Neural progenitor cell (in vitro differentiated cells): ENCODE results near the gene ZNF654. TPM values are rescaled to one million over a fixed set of nuclear protein-coding genes. Genes with fewer than 3 reads are reported as not detected.

Source experiments
- DNase-seq: peaks from one replicate; pipeline ENCODE4 v3.0.0-alpha.2; 2016; ENCODE audit warnings: low spot score
- H2AFZ ChIP-seq: fragments of 200-600 bp; sonication (generic); replicated peaks from 2 replicates; pipeline ENCODE4 v1.6.1; 2016; ENCODE audit warnings: antibody characterized with exemption
- H3F3A ChIP-seq: fragments of 200-600 bp; sonication (generic); 2 replicates; pipeline ENCODE4 v1.6.1; 2016; ENCODE audit warnings: antibody characterized with exemption, low read depth
- H3K27ac ChIP-seq: fragments of 200-600 bp; sonication (generic); 2 replicates; pipeline ENCODE4 v1.5.1; 2016; ENCODE audit warnings: mild to moderate bottlenecking
- H3K27me3 ChIP-seq: fragments of 200-600 bp; sonication (generic); 2 replicates; pipeline ENCODE4 v1.6.1; 2016; ENCODE audit warnings: mild to moderate bottlenecking, moderate library complexity
- H3K36me3 ChIP-seq: fragments of 200-600 bp; sonication (generic); 2 replicates; pipeline ENCODE4 v1.5.1; 2016
- H3K4me1 ChIP-seq: fragments of 200-600 bp; sonication (generic); 2 replicates; pipeline ENCODE4 v1.6.1; 2016; ENCODE audit warnings: mixed run types
- H3K4me2 ChIP-seq: fragments of 200-600 bp; sonication (generic); 2 replicates; pipeline ENCODE4 v1.6.1; 2016
- H3K4me3 ChIP-seq: fragments of 200-600 bp; sonication (generic); 2 replicates; pipeline ENCODE4 v1.5.1; 2016
- H3K79me2 ChIP-seq: fragments of 200-600 bp; sonication (generic); 2 replicates; pipeline ENCODE4 v1.6.1; 2016; ENCODE audit warnings: low read depth
- H3K9ac ChIP-seq: fragments of 200-600 bp; sonication (generic); 2 replicates; pipeline ENCODE4 v1.6.1; 2016
- H3K9me3 ChIP-seq: fragments of 200-600 bp; sonication (generic); 2 replicates; pipeline ENCODE4 v1.5.1; 2016; ENCODE audit warnings: low read depth
- H4K20me1 ChIP-seq: fragments of 200-600 bp; sonication (generic); 2 replicates; pipeline ENCODE4 v1.6.1; 2016; ENCODE audit warnings: low read depth
- H3K27ac Mint-ChIP-seq: 3 replicates; pipeline ENCODE4 v1.8.0; 2021; ENCODE audit warnings: mixed read lengths
- H3K27me3 Mint-ChIP-seq: 2 replicates; pipeline ENCODE4 v1.8.0; 2022; ENCODE audit warnings: low read depth, mild to moderate bottlenecking, inconsistent platforms, moderate library complexity, mixed read lengths; ENCODE audit not compliant: insufficient read depth
- H3K36me3 Mint-ChIP-seq: 3 replicates; pipeline ENCODE4 v1.8.0; 2021; ENCODE audit warnings: mixed read lengths
- H3K4me1 Mint-ChIP-seq: 3 replicates; pipeline ENCODE4 v1.8.0; 2021; ENCODE audit warnings: mixed read lengths
- H3K4me3 Mint-ChIP-seq: 3 replicates; pipeline ENCODE4 v1.8.0; 2021; ENCODE audit warnings: mild to moderate bottlenecking, moderate library complexity, mixed read lengths
- H3K9me3 Mint-ChIP-seq: 3 replicates; pipeline ENCODE4 v1.8.0; 2020; ENCODE audit warnings: mixed read lengths
- EZH2 ChIP-seq: fragments of 200-600 bp; sonication (generic); IDR thresholded peaks from 2 replicates; pipeline ENCODE4 v1.6.1; 2017; ENCODE audit warnings: antibody characterized with exemption, mild to moderate bottlenecking, moderate library complexity
- EZH2phosphoT487 ChIP-seq: fragments of 200-600 bp; sonication (generic); IDR thresholded peaks from 2 replicates; pipeline ENCODE4 v1.6.1; 2017; ENCODE audit warnings: antibody characterized with exemption
- total RNA-seq: library from RNA; depleted of rRNA; stranded (reverse); fragments of >200 nt; gene quantifications from 2 replicates; pipeline ENCODE4 v1.2.3, GENCODE V29; 2015; ENCODE audit warnings: low replicate concordance
- TF ChIP-seq, protein P1 (sequence below): fragments of 200-600 bp; sonication (generic); IDR thresholded peaks from 2 replicates; pipeline ENCODE4 v1.5.1; 2017; ENCODE audit warnings: antibody characterized with exemption, mild to moderate bottlenecking

ZNF654 gene
- total RNA-seq, 1 donor from 2014 or later, result 18.9 TPM

- Histone ChIP-seq H3K79me2 (peaks cover 25% of the 10 kb centered on the region), H4K20me1 (no peaks in the 10 kb centered on the region), H3K27me3 (no peaks in the 10 kb centered on the region), H3K4me2 (no peak overlapping the region), H3K9me3 (no peaks in the 10 kb centered on the region), H3F3A (no peaks in the 10 kb centered on the region), H3K27ac (no peak overlapping the region), H3K4me1 (no peaks in the 10 kb centered on the region), H3K4me3 (no peak overlapping the region), H2AFZ (no peak overlapping the region), H3K36me3 (no peaks in the 10 kb centered on the region), H3K9ac (no peak overlapping the region)
- Mint-ChIP-seq H3K4me1 (no peaks in the 10 kb centered on the region), H3K4me3 (no peak overlapping the region), H3K27ac (no peak overlapping the region), H3K27me3 (peaks cover 2% of the 10 kb centered on the region), H3K36me3 (peaks cover 63% of the 10 kb centered on the region), H3K9me3 (peaks cover 46% of the 10 kb centered on the region)
- DNase-seq, result no peak
- TF ChIP-seq, protein P1, sequence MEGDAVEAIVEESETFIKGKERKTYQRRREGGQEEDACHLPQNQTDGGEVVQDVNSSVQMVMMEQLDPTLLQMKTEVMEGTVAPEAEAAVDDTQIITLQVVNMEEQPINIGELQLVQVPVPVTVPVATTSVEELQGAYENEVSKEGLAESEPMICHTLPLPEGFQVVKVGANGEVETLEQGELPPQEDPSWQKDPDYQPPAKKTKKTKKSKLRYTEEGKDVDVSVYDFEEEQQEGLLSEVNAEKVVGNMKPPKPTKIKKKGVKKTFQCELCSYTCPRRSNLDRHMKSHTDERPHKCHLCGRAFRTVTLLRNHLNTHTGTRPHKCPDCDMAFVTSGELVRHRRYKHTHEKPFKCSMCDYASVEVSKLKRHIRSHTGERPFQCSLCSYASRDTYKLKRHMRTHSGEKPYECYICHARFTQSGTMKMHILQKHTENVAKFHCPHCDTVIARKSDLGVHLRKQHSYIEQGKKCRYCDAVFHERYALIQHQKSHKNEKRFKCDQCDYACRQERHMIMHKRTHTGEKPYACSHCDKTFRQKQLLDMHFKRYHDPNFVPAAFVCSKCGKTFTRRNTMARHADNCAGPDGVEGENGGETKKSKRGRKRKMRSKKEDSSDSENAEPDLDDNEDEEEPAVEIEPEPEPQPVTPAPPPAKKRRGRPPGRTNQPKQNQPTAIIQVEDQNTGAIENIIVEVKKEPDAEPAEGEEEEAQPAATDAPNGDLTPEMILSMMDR, result no peak
- no peak for TF ChIP-seq EZH2
- TF ChIP-seq EZH2phosphoT487, result no peak
These were observed 34.2 kb downstream of the ZNF654 start for GRCh38 chr3:88093266-88093665.

- H3K9me3 ChIP-seq, result peaks cover 5% of the 10 kb centered on the region
- H3K36me3 ChIP-seq, result no peaks in the 10 kb centered on the region
- Mint-ChIP-seq H3K9me3 (peaks cover 46% of the 10 kb centered on the region), H3K36me3 (peaks cover 56% of the 10 kb centered on the region), H3K27ac (no peak overlapping the region), H3K27me3 (no peaks in the 10 kb centered on the region), H3K4me1 (no peaks in the 10 kb centered on the region), H3K4me3 (no peak overlapping the region)
- H3K27me3 ChIP-seq, result no peaks in the 10 kb centered on the region
- H4K20me1 ChIP-seq, result no peaks in the 10 kb centered on the region
- H3K4me3 ChIP-seq, result no peak overlapping the region
- no peak overlapping the region for H3K27ac ChIP-seq
- no peak overlapping the region for H2AFZ ChIP-seq
- H3F3A ChIP-seq, result no peaks in the 10 kb centered on the region
- H3K79me2 ChIP-seq, result peaks cover 17% of the 10 kb centered on the region
- DNase-seq, result no peak
- no peaks in the 10 kb centered on the region for H3K4me1 ChIP-seq
- TF ChIP-seq EZH2, result no peak
- no peak for TF ChIP-seq EZH2phosphoT487
- TF ChIP-seq, protein P1, result no peak
- H3K9ac ChIP-seq, result no peak overlapping the region
- H3K4me2 ChIP-seq, result no peak overlapping the region
These were observed 42.1 kb downstream of the ZNF654 start for GRCh38 chr3:88101142-88101541.

GRCh38 chr3:88105325-88105724, 46.3 kb downstream of the ZNF654 start:
- H3F3A ChIP-seq, result no peaks in the 10 kb centered on the region
- DNase-seq, result no peak
- no peak overlapping the region for H2AFZ ChIP-seq
- no peaks in the 10 kb centered on the region for H3K27me3 ChIP-seq
- H3K36me3 ChIP-seq, result no peaks in the 10 kb centered on the region
- Mint-ChIP-seq H3K4me3 (no peak overlapping the region), H3K9me3 (peaks cover 13% of the 10 kb centered on the region), H3K27me3 (no peaks in the 10 kb centered on the region), H3K4me1 (no peaks in the 10 kb centered on the region), H3K36me3 (peaks cover 25% of the 10 kb centered on the region), H3K27ac (no peak overlapping the region)
- H3K9me3 ChIP-seq, result peaks cover 5% of the 10 kb centered on the region
- no peaks in the 10 kb centered on the region for H4K20me1 ChIP-seq
- H3K79me2 ChIP-seq, result peaks cover 7% of the 10 kb centered on the region
- TF ChIP-seq EZH2phosphoT487, result no peak
- TF ChIP-seq EZH2, result no peak
- TF ChIP-seq, protein P1, result no peak
- H3K4me2 ChIP-seq, result no peak overlapping the region
- H3K4me1 ChIP-seq, result no peaks in the 10 kb centered on the region
- no peak overlapping the region for H3K9ac ChIP-seq
- no peak overlapping the region for H3K27ac ChIP-seq
- H3K4me3 ChIP-seq, result no peak overlapping the region
